IMR-90 (cell line): ENCODE data around the gene SHE. TPM values are rescaled to one million over a fixed set of nuclear protein-coding genes. Genes with fewer than 3 reads are reported as not detected.

ENCODE experiments used
- ATAC-seq: fragments of 200-7000 bp; cut with Tn5 transposase; 2 replicates; pipeline ENCODE4 v1.9.1; 2020; ENCODE audit warnings: low read depth, mild to moderate bottlenecking, moderate library complexity
- BruUV-seq: library from RNA; stranded (reverse); fragments of 400-500 nt; replicated peaks from 2 replicates; lab custom pipeline; 2021; lab: Mats Ljungman, UMichigan
- CTCF ChIA-PET: fragments of 300-600 bp; formaldehyde crosslinking; extraction: SDS; loops from one replicate; lab custom pipeline; 2021; ENCODE audit warnings: antibody characterized with exemption; lab: Yijun Ruan, JAX
- POLR2A ChIA-PET: fragments of 300-600 bp; sonication (Branson Sonifier 250); formaldehyde crosslinking; loops from one replicate; lab custom pipeline; 2022; ENCODE audit warnings: antibody characterized with exemption; ENCODE audit not compliant: unreplicated experiment; lab: Charles Lee
- DNase-seq: peaks from one replicate; pipeline ENCODE4 v3.0.0; 2013
- H2AFZ ChIP-seq: replicated peaks from 2 replicates; pipeline ENCODE3; 2013; ENCODE audit warnings: low read length, mild to moderate bottlenecking; ENCODE audit not compliant: poor library complexity
- H2AK5ac ChIP-seq: 2 replicates; pipeline ENCODE4 v1.6.1; 2013; ENCODE audit warnings: low read depth, low read length, inconsistent platforms
- H2AK9ac ChIP-seq: replicated peaks from 2 replicates; pipeline ENCODE3; 2013; ENCODE audit warnings: mild to moderate bottlenecking, low read depth, low read length, moderate library complexity; ENCODE audit not compliant: poor library complexity
- H2BK120ac ChIP-seq: 2 replicates; pipeline ENCODE4 v1.6.1; 2013; ENCODE audit warnings: low read depth, low read length, inconsistent platforms
- H2BK15ac ChIP-seq: 3 replicates; pipeline ENCODE4 v1.6.1; 2013; ENCODE audit warnings: low read depth, low read length, inconsistent platforms
- H2BK20ac ChIP-seq: 2 replicates; pipeline ENCODE4 v1.6.1; 2013; ENCODE audit warnings: low read depth, mild to moderate bottlenecking, inconsistent platforms, low read length, moderate library complexity
- H2BK5ac ChIP-seq: 2 replicates; pipeline ENCODE4 v1.6.1; 2013; ENCODE audit warnings: mild to moderate bottlenecking, low read depth, low read length, inconsistent platforms; ENCODE audit not compliant: poor library complexity, severe bottlenecking
- H3K14ac ChIP-seq: replicated peaks from 2 replicates; pipeline ENCODE4 v1.6.1; 2013; ENCODE audit warnings: low read depth, low read length, inconsistent platforms
- H3K18ac ChIP-seq: 2 replicates; pipeline ENCODE4 v1.6.1; 2013; ENCODE audit warnings: low read depth, low read length, control low read depth
- H3K23ac ChIP-seq: 2 replicates; pipeline ENCODE4 v1.6.1; 2013; ENCODE audit warnings: low read depth, low read length, inconsistent platforms
- H3K27ac ChIP-seq: 2 replicates; pipeline ENCODE4 v1.5.1; 2013; ENCODE audit warnings: mild to moderate bottlenecking, control low read depth, low read length; ENCODE audit not compliant: insufficient read depth
- H3K27me3 ChIP-seq: 2 replicates; pipeline ENCODE4 v1.6.1; 2013; ENCODE audit warnings: low read length; ENCODE audit not compliant: control insufficient read depth, insufficient read depth
- H3K36me3 ChIP-seq: 2 replicates; pipeline ENCODE4 v1.6.1; 2013; ENCODE audit warnings: low read length, mixed read lengths; ENCODE audit not compliant: control insufficient read depth, insufficient read depth
- H3K4ac ChIP-seq: 2 replicates; pipeline ENCODE4 v1.6.1; 2013; ENCODE audit warnings: low read depth, low read length, inconsistent platforms
- H3K4me1 ChIP-seq: 2 replicates; pipeline ENCODE4 v1.6.1; 2013; ENCODE audit warnings: low read length, mixed read lengths; ENCODE audit not compliant: control insufficient read depth, insufficient read depth
- H3K4me2 ChIP-seq: 2 replicates; pipeline ENCODE4 v1.6.1; 2013; ENCODE audit warnings: low read depth, mild to moderate bottlenecking, control low read depth, low read length, moderate library complexity
- H3K4me3 ChIP-seq: 2 replicates; pipeline ENCODE4 v1.5.1; 2013; ENCODE audit warnings: low read depth, mild to moderate bottlenecking, control low read depth, low read length, moderate library complexity; ENCODE audit not compliant: insufficient read depth
- H3K56ac ChIP-seq: 2 replicates; pipeline ENCODE4 v1.6.1; 2013; ENCODE audit warnings: low read length, inconsistent platforms; ENCODE audit not compliant: insufficient read depth; ENCODE audit errors: extremely low read depth
- H3K79me1 ChIP-seq, 2 experiments: 2 replicates each; pipeline ENCODE4 v1.6.1; 2013; ENCODE audit warnings: low read length in 2 of 2, inconsistent platforms in 1 of 2, low read depth in 1 of 2
- H3K9ac ChIP-seq: 2 replicates; pipeline ENCODE4 v1.6.1; 2013; ENCODE audit warnings: low read depth, low read length, control low read depth
- H3K9me1 ChIP-seq: 2 replicates; pipeline ENCODE4 v1.6.1; 2013; ENCODE audit warnings: low read length, inconsistent platforms; ENCODE audit not compliant: insufficient read depth
- H3K9me3 ChIP-seq: 2 replicates; pipeline ENCODE4 v1.6.1; 2013; ENCODE audit warnings: low read length; ENCODE audit not compliant: control insufficient read depth, insufficient read depth
- H4K20me1 ChIP-seq: 2 replicates; pipeline ENCODE4 v1.6.1; 2013; ENCODE audit warnings: low read length, inconsistent platforms; ENCODE audit not compliant: insufficient read depth
- H4K5ac ChIP-seq: 2 replicates; pipeline ENCODE4 v1.6.1; 2013; ENCODE audit warnings: mild to moderate bottlenecking, low read depth, low read length, control low read depth
- H4K8ac ChIP-seq, 2 experiments: 2 replicates each; pipeline ENCODE4 v1.6.1; 2013; ENCODE audit warnings: low read depth in 2 of 2, low read length in 2 of 2, control low read depth in 1 of 2, inconsistent platforms in 1 of 2
- H4K91ac ChIP-seq: 2 replicates; pipeline ENCODE4 v1.6.1; 2013; ENCODE audit warnings: low read depth, low read length, inconsistent platforms; ENCODE audit not compliant: insufficient read depth
- BHLHE40 ChIP-seq: fragments of 150-350 bp; IDR thresholded peaks from 2 replicates; pipeline ENCODE4 v1.6.1; 2016; ENCODE audit warnings: mild to moderate bottlenecking, low read depth, low read length
- CEBPB ChIP-seq: IDR thresholded peaks from 2 replicates; pipeline ENCODE4 v1.6.1; 2012; ENCODE audit warnings: low read depth, low read length, improper control_type of control experiment
- CHD1 ChIP-seq: IDR thresholded peaks from 2 replicates; pipeline ENCODE4 v1.6.1; 2012; ENCODE audit warnings: low read depth, low read length, improper control_type of control experiment
- CTCF ChIP-seq: conservative IDR thresholded peaks from 2 replicates; pipeline ENCODE4 v1.5.1; 2012; ENCODE audit warnings: mild to moderate bottlenecking, low read depth, low read length, improper control_type of control experiment
- ELK1 ChIP-seq: fragments of 150-350 bp; IDR thresholded peaks from 2 replicates; pipeline ENCODE4 v1.6.1; 2016; ENCODE audit warnings: low read depth, mild to moderate bottlenecking, low read length, moderate library complexity, borderline replicate concordance
- FOS ChIP-seq: fragments of 150-350 bp; IDR thresholded peaks from 2 replicates; pipeline ENCODE4 v1.6.1; 2016; ENCODE audit warnings: low read depth, low read length
- MAFK ChIP-seq: IDR thresholded peaks from 2 replicates; pipeline ENCODE4 v1.6.1; 2012; ENCODE audit warnings: low read depth, low read length, improper control_type of control experiment
- MAZ ChIP-seq: IDR thresholded peaks from 2 replicates; pipeline ENCODE4 v1.6.1; 2012; ENCODE audit warnings: low read depth, mild to moderate bottlenecking, low read length, improper control_type of control experiment, moderate library complexity, borderline replicate concordance
- MXI1 ChIP-seq: IDR thresholded peaks from 2 replicates; pipeline ENCODE4 v1.6.1; 2012; ENCODE audit warnings: low read depth, mild to moderate bottlenecking, low read length, moderate library complexity, borderline replicate concordance
- NFE2L2 ChIP-seq: fragments of 150-350 bp; IDR thresholded peaks from 2 replicates; pipeline ENCODE4 v1.6.1; 2016; ENCODE audit warnings: low read depth, mild to moderate bottlenecking, low read length
- POLR2A ChIP-seq: IDR thresholded peaks from 2 replicates; pipeline ENCODE4 v1.6.1; 2012; ENCODE audit warnings: mild to moderate bottlenecking, low read depth, low read length
- RAD21 ChIP-seq: IDR thresholded peaks from 2 replicates; pipeline ENCODE4 v1.6.1; 2012; ENCODE audit warnings: low read length, improper control_type of control experiment
- RCOR1 ChIP-seq: IDR thresholded peaks from 2 replicates; pipeline ENCODE4 v1.6.1; 2012; ENCODE audit warnings: mild to moderate bottlenecking, low read length, improper control_type of control experiment; ENCODE audit not compliant: insufficient replicate concordance
- RFX5 ChIP-seq: IDR thresholded peaks from 2 replicates; pipeline ENCODE4 v1.8.0; 2012; ENCODE audit warnings: low read depth, mild to moderate bottlenecking, low read length, moderate library complexity
- SMC3 ChIP-seq: fragments of 150-350 bp; IDR thresholded peaks from 2 replicates; pipeline ENCODE4 v1.6.1; 2016; ENCODE audit warnings: low read depth, mild to moderate bottlenecking, antibody characterized with exemption, low read length, moderate library complexity
- USF2 ChIP-seq: fragments of 150-350 bp; IDR thresholded peaks from 2 replicates; pipeline ENCODE4 v1.6.1; 2017; ENCODE audit warnings: mild to moderate bottlenecking, antibody characterized with exemption, low read length, low read depth
- WGBS, 2 experiments: methylation state at CpG; one replicate each; pipeline versions ENCODE4 v1.1.5 to v1.1.7; 2013; ENCODE audit warnings: missing lambda C conversion rate in 2 of 2; ENCODE audit not compliant: insufficient read length in 1 of 2; ENCODE audit errors: extremely low coverage in 2 of 2; 5-methylcytosine and 5-hydroxymethylcytosine counted together
- dilution Hi-C: fragments of 300-500 bp; cut with HindIII; formaldehyde crosslinking; loops from one replicate; pipeline ENCODE4 v1.14.3; 2018; ENCODE audit warnings: low sequenced_read_pairs; ENCODE audit not compliant: unreplicated experiment
- in situ Hi-C: fragments of 300-500 bp; cut with MboI; formaldehyde crosslinking; loops from 3 replicates; pipeline ENCODE4 v1.14.3; 2019; ENCODE audit warnings: low sequenced_read_pairs, inconsistent platforms, mixed read lengths
- intact Hi-C: fragments of 100-400 bp; cut with micrococcal nuclease; formaldehyde crosslinking; loops from 2 replicates; pipeline ENCODE4 v1.10.0; 2022
- polyA plus RNA-seq, 3 experiments: library from polyadenylated mRNA; depleted of rRNA; stranded (reverse); fragments of >200 nt; gene quantifications; 2 replicates each; pipeline ENCODE4 v1.2.3, GENCODE V29; 2012; ENCODE audit warnings: low replicate concordance in 1 of 3
- total RNA-seq: library from RNA; depleted of rRNA; stranded (reverse); fragments of >200 nt; gene quantifications from 2 replicates; pipeline ENCODE4 v1.2.3, GENCODE V29; 2012

SHE gene
- total and polyA plus RNA-seq, 2 of the 4 experiments (the other 2 are of a cell fraction): not detected

- H2AK5ac ChIP-seq: no peak overlapping the region
- peaks cover 45% of the 10 kb centered on the region for H3K36me3 ChIP-seq
- H2BK20ac ChIP-seq: no peak overlapping the region
- WGBS, 2 experiments: no CpG with 5 or more reads among the region's 9 CpGs
- in situ Hi-C loops (no loop called here), dilution Hi-C loops (no loop called here), intact Hi-C loops (no loop called here)
- no peak overlapping the region for H2BK120ac ChIP-seq
- no peak overlapping the region for H2BK15ac ChIP-seq
- H4K91ac ChIP-seq: no peak overlapping the region
- H2BK5ac ChIP-seq: no peak overlapping the region
- H3K27ac ChIP-seq: no peak overlapping the region
- H3K23ac ChIP-seq: no peak overlapping the region
- H3K27me3 ChIP-seq: peaks cover 6% of the 10 kb centered on the region; the same call in 1 of the 2 replicates
- no peak overlapping the region for H2AK9ac ChIP-seq
- no peak overlapping the region; the same call in 1 of the 2 replicates for H3K4ac ChIP-seq
- no peak for ATAC-seq
- no peak overlapping the region for H3K9ac ChIP-seq
- no peak overlapping the region for H4K8ac ChIP-seq
- H2AFZ ChIP-seq: no peak overlapping the region
- H3K9me1 ChIP-seq: peaks cover 23% of the 10 kb centered on the region
- ChIA-PET POLR2A (no interaction called here), CTCF (no interaction called here)
- H4K20me1 ChIP-seq: peaks cover 37% of the 10 kb centered on the region
- no peak for DNase-seq
- no peak overlapping the region for H3K56ac ChIP-seq
- H3K4me1 ChIP-seq: peaks cover 20% of the 10 kb centered on the region
- TF ChIP-seq POLR2A (no peak), MAZ (no peak), MAFK (no peak), RFX5 (no peak), USF2 (no peak), CHD1 (no peak), RAD21 (no peak), MXI1 (no peak), CEBPB (no peak), SMC3 (no peak), FOS (no peak), CTCF (no peak), RCOR1 (no peak), NFE2L2 (no peak), BHLHE40 (no peak), ELK1 (no peak)
- H3K9me3 ChIP-seq: no peaks in the 10 kb centered on the region
- H3K79me1 ChIP-seq: peaks cover 0 to 5% of the 10 kb centered on the region in 2 experiments; a peak in 1 of 4 replicates
- H3K18ac ChIP-seq: no peak overlapping the region
- H3K14ac ChIP-seq: no peak overlapping the region
- BruUV-seq: no TSS peak
- no peak overlapping the region for H3K4me2 ChIP-seq
- no peak overlapping the region for H4K5ac ChIP-seq
- no peak overlapping the region for H3K4me3 ChIP-seq
Measured at GRCh38 chr1:154433161-154433764, 68.9 kb downstream of the SHE start.
